Measurements from ENCODE around the gene IDH3A. TPM values are rescaled to one million over a fixed set of nuclear protein-coding genes. Genes with fewer than 3 reads are reported as not detected.
A peak's percentile ranks its signal among the peaks of the same experiment; 100 is the strongest.

IDH3A gene
- total RNA-seq, 1 donor from 2014 or later = 46.7 TPM

GRCh38 chr15:78205856-78206255 lies 56.7 kb downstream of the IDH3A start:
- peak; percentile 82 for DNase-seq (ENCODE audit: extremely low spot score, unreplicated experiment)
- no peak for TF ChIP-seq CTCF (IDR thresholded peaks at IDR 0.05)
- Mint-ChIP-seq H3K9me3 (ENCODE audit: unreplicated experiment) (no peaks in the 10 kb centered on the region), H3K27me3 (ENCODE audit: unreplicated experiment) (peaks cover 2% of the 10 kb centered on the region), H3K4me3 (ENCODE audit: unreplicated experiment) (no peak overlapping the region), H3K27ac (ENCODE audit: unreplicated experiment) (no peak overlapping the region), H3K36me3 (ENCODE audit: unreplicated experiment) (no peaks in the 10 kb centered on the region), H3K4me1 (ENCODE audit: unreplicated experiment) (peaks cover 22% of the 10 kb centered on the region)

- Mint-ChIP-seq H3K27ac (ENCODE audit: unreplicated experiment) (peak overlapping the region; percentile 14), H3K4me1 (ENCODE audit: unreplicated experiment) (peaks cover 22% of the 10 kb centered on the region)
- DNase-seq (ENCODE audit: extremely low spot score, unreplicated experiment) = peak; percentile 74
These were observed 57.4 kb downstream of the IDH3A start for GRCh38 chr15:78206326-78207109.

DNA sequence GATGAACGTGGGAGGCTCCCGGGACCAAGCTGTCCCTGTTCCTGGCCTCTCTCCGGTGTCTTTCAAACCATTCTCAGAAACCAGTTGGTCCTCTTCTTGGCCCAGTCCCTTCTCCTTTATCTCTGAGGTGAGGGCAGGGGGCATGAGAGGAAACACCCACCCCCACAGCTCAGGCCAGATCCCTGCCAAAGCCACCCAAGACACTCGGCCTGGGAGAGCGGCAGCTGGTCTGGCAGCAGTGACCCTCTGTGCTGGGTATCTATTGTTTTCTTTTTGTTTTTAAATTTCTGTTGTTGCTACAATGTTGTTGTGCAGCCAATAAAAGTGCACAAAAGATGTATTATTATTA lies 57.9 kb downstream of the IDH3A start:
- Mint-ChIP-seq H3K27ac (ENCODE audit: unreplicated experiment) (no peak overlapping the region), H3K36me3 (ENCODE audit: unreplicated experiment) (no peaks in the 10 kb centered on the region), H3K9me3 (ENCODE audit: unreplicated experiment) (no peaks in the 10 kb centered on the region), H3K27me3 (ENCODE audit: unreplicated experiment) (peaks cover 2% of the 10 kb centered on the region), H3K4me1 (ENCODE audit: unreplicated experiment) (peaks cover 24% of the 10 kb centered on the region), H3K4me3 (ENCODE audit: unreplicated experiment) (no peak overlapping the region)
- no peak for TF ChIP-seq CTCF (IDR thresholded peaks at IDR 0.05)
- no peak for DNase-seq (ENCODE audit: extremely low spot score, unreplicated experiment)

More at GRCh38 chr15:78206326-78207109, 57.4 kb downstream of the IDH3A start:
- no peak for TF ChIP-seq CTCF (IDR thresholded peaks at IDR 0.05)
- H3K36me3 Mint-ChIP-seq (ENCODE audit: unreplicated experiment) = no peaks in the 10 kb centered on the region
- no peak overlapping the region for H3K4me3 Mint-ChIP-seq (ENCODE audit: unreplicated experiment)
- no peaks in the 10 kb centered on the region for H3K9me3 Mint-ChIP-seq (ENCODE audit: unreplicated experiment)
- H3K27me3 Mint-ChIP-seq (ENCODE audit: unreplicated experiment) = peaks cover 2% of the 10 kb centered on the region

DNA sequence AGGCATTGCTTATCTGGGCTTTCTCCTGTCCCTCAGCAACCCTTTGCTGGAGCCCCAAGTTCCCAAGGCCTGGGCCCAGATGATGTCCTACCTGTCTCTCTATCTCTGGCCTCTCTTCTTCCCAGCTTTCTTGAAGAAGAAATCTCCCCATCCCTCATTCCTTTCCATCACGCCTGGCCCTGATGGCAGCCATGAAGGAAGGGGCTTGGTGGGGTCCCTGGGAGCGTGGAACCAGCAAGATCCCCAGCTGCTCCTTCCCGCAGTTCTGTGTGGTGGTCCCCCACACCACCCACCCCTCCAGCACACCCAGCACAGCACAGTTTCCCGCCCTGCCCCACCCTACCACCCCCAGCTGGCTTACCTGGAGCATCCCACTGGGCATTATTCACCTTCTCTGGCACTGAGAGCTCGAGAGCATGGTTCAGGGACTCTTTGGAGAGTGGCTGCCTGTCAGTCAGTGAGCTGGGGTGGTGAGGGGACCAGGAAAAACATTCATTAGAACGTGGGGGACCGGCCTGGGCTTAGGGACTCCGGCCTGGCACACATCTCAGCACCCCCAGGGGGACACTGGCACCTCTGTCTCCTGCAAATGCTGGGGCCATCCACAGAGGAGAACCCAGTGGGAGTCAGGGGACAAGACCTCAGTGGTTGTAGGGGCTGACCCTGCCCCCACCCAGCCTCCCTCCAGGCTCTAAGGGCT lies 58.6 kb downstream of the IDH3A start:
- Mint-ChIP-seq H3K4me3 (ENCODE audit: unreplicated experiment) (no peak overlapping the region), H3K27me3 (ENCODE audit: unreplicated experiment) (no peaks in the 10 kb centered on the region), H3K36me3 (ENCODE audit: unreplicated experiment) (no peaks in the 10 kb centered on the region), H3K27ac (ENCODE audit: unreplicated experiment) (no peak overlapping the region), H3K9me3 (ENCODE audit: unreplicated experiment) (no peaks in the 10 kb centered on the region), H3K4me1 (ENCODE audit: unreplicated experiment) (peaks cover 31% of the 10 kb centered on the region)
- peak; percentile 36 for DNase-seq (ENCODE audit: extremely low spot score, unreplicated experiment)
- TF ChIP-seq CTCF (IDR thresholded peaks at IDR 0.05) = no peak

DNA sequence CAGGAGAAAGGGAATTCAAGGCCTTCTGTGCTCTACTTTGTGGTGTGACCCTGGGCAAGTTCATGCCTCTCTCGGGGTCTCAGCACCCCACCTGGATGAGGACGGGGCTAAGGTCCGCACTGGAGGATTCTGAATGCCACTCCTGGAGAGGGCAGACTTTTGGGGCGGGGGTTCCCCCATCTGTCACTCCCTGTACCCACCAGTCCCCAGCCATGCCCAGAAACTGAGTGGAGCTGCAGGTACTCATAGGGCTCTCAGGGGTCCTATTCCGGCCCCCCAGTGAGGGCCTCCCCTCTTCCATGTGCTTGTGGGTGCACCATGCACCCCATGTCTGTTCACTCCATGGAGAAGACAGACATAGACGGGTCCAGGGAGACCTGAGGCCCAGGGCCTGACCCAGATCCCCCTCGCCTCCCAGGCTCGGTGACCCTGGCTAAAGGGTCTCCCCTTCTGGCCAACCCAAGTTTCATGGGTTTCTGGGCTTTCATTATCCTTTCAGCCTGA lies 59.2 kb downstream of the IDH3A start:
- peak; percentile 72 for DNase-seq (ENCODE audit: extremely low spot score, unreplicated experiment)
- H3K9me3 Mint-ChIP-seq (ENCODE audit: unreplicated experiment) = no peaks in the 10 kb centered on the region
- no peaks in the 10 kb centered on the region for H3K27me3 Mint-ChIP-seq (ENCODE audit: unreplicated experiment)
- no peak overlapping the region for H3K27ac Mint-ChIP-seq (ENCODE audit: unreplicated experiment)
- no peak overlapping the region for H3K4me3 Mint-ChIP-seq (ENCODE audit: unreplicated experiment)
- H3K36me3 Mint-ChIP-seq (ENCODE audit: unreplicated experiment) = no peaks in the 10 kb centered on the region
- TF ChIP-seq CTCF (IDR thresholded peaks at IDR 0.05) = no peak
- H3K4me1 Mint-ChIP-seq (ENCODE audit: unreplicated experiment) = peaks cover 37% of the 10 kb centered on the region
